ENCODE data around the gene UVSSA.

Gene UVSSA

GRCh38 chr4:1351854-1352566 lies 5.0 kb downstream of the UVSSA start:
- peak overlapping the region; percentile 97 for H3K27ac ChIP-seq
- peak; percentile 96 for TF ChIP-seq CTCF (conservative IDR thresholded peaks at IDR 0.05)

DNA sequence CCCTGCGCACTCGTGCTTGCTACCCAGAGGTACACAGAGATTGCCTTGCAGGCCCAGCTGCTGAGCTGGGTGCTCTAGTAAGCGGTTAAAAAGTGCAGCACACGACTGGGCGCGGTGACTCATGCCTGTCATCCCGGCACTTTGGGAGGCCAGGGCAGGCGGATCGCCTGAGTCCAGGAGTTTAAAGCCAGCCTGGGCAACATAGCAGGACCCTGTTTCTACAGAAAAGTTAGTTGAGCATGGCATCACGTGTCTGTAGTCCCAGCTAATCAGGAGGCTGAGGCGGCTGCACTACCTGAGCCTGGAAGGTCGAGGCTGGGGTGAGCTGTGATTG lies 5.5 kb downstream of the UVSSA start:
- no peak for TF ChIP-seq CTCF (conservative IDR thresholded peaks at IDR 0.05)
- peak overlapping the region; percentile 97; the same call in 1 of the 2 replicates for H3K27ac ChIP-seq

DNA sequence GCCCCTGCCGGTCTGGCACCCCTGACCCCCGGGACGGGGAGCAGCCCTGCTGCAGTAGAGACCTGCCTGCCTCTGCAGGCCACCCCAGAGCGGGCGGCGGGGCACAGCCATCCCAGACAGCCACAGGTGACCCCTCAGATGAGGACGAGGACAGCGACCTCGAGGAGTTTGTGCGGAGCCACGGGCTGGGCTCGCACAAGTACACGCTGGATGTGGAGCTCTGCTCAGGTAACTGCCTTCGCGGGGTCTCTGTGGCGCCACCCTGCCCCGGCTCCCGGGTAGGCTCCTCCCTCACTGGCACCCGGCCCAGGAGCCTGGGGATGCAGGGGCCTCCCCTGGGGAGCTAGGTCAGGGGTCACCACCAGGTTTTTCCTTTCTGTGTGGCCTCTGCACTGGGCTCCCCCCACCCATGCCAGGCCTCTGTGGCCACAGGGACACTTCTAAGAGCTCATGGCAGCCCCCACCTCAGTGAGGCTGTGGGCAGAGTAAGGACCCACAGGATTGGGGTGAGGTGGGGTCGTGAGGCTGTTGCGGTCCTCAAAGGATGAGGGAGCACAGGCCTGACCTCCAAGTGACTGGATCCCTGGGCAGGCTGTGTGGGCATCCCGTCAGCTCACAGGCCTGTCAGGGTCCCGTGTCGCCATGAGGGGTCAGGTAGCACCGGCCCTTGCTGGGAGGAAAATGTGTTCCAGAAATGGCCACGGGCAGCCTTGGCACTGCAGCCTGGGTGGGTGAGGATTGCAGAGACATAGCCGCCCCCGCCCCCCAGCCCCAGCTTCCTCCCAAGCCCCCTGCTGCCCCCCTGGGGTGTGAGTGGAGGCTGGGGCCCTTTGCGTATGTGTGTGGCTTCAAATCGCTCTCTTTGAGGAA lies 6.4 kb downstream of the UVSSA start:
- TF ChIP-seq CTCF (conservative IDR thresholded peaks at IDR 0.05) = no peak
- H3K27ac ChIP-seq = no peak overlapping the region

GRCh38 chr4:1354136-1354982 lies 7.4 kb downstream of the UVSSA start:
- no peak overlapping the region for H3K27ac ChIP-seq
- TF ChIP-seq CTCF (conservative IDR thresholded peaks at IDR 0.05) = no peak

- H3K27ac ChIP-seq = no peak overlapping the region
- no peak for TF ChIP-seq CTCF (conservative IDR thresholded peaks at IDR 0.05)
Observed at GRCh38 chr4:1354983-1355275, 7.9 kb downstream of the UVSSA start.

DNA sequence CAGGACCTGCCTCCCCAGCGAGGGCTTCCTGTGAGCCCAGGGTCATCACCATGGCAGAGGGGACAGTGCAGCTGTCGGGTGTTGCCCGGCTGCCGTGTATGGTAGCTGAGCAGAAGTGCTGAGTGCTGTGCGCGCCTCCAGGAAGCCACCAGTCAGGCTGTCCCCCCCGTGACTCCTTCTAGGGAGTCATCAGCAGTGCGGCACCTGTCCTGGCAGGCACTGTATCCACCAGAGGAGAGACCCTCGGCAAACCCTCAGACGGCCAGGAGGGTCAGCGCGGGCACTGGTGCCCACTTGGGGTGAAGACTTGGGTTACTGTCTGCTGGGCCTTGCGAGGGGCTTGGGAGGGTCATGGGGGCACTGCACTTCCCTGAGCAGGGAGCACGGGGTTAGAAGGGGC lies 8.4 kb downstream of the UVSSA start:
- no peak for TF ChIP-seq CTCF (conservative IDR thresholded peaks at IDR 0.05)
- H3K27ac ChIP-seq = no peak overlapping the region

Measured in VCaP (cell line).